AG09309 (cell line): ENCODE results near the gene ZDHHC9.

Experiments used
- DNase-seq: peaks from one replicate; pipeline ENCODE4 v3.0.0-alpha.2; 2010; ENCODE audit warnings: low read depth
- H3K4me3 ChIP-seq: 2 replicates; pipeline ENCODE4 v1.5.1; 2011; ENCODE audit warnings: mild to moderate bottlenecking, low read depth, low read length, moderate library complexity; ENCODE audit not compliant: control insufficient read depth
- TF ChIP-seq, protein P1 (sequence below): IDR thresholded peaks from 2 replicates; pipeline ENCODE4 v1.5.1; 2011; ENCODE audit warnings: mild to moderate bottlenecking, low read depth, low read length, inconsistent platforms; ENCODE audit not compliant: insufficient read depth, control insufficient read depth; ENCODE audit errors: missing control alignments

Gene ZDHHC9

DNA sequence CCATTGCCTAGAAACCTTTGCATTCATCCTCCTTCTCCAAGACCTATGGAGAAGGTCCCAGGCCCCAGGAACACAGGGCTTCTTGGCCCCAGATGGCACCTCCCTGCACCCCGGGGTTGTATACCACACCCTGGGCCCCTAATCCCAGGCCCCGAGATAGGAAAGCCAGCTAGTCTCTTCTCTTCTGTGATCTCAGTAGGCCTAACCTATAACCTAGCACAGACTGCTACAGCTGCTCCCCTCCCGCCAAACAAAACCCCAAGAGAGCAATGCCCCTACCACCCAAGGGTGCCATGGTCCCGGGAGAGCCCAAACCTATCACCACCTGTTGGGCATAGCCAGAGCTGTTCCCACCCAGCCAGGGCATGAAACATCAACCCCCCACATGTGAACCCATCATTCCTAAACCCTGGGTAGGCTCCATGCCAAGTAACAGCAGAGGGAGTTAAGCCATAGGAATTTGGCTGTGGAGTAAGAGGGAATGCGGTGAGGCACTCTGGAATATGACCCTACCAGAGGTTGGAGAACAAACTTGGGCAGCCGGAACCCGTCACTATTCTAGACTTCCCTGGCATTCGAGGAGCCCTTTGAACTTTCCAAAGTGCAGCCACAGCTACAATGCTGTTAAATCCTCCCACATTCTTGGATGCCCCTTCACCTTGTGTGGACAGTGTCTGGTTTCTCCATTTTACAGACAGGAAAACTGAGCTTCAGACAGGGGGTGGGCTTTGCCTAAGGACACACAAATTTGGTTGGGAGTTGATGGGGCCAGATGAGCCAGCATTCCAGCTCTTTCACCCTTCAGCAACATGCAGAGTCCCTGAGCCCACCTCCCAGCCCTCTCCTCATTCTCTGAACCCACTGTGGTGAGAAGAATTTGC is 74.9 kb downstream of the ZDHHC9 start:
- no peak overlapping the region for H3K4me3 ChIP-seq
- TF ChIP-seq, protein P1, sequence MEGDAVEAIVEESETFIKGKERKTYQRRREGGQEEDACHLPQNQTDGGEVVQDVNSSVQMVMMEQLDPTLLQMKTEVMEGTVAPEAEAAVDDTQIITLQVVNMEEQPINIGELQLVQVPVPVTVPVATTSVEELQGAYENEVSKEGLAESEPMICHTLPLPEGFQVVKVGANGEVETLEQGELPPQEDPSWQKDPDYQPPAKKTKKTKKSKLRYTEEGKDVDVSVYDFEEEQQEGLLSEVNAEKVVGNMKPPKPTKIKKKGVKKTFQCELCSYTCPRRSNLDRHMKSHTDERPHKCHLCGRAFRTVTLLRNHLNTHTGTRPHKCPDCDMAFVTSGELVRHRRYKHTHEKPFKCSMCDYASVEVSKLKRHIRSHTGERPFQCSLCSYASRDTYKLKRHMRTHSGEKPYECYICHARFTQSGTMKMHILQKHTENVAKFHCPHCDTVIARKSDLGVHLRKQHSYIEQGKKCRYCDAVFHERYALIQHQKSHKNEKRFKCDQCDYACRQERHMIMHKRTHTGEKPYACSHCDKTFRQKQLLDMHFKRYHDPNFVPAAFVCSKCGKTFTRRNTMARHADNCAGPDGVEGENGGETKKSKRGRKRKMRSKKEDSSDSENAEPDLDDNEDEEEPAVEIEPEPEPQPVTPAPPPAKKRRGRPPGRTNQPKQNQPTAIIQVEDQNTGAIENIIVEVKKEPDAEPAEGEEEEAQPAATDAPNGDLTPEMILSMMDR, result no peak

DNA sequence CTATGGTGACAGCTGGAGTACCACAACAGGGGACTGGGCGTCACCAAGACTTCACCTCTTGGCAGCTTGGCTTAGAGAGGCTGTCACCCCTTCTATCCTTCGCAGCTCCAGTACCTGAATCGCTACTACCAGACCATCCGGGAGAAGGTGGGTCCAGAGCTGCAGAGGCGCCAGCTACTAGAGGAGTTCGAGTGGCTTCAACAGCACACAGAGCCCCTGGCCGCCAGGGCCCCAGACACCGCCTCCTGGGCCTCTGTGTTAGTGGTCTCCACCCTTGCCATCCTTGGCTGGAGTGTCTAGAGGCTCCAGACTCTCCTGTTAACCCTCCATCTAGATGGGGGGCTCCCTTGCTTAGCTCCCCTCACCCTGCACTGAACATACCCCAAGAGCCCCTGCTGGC is 75.5 kb downstream of the ZDHHC9 start:
- TF ChIP-seq, protein P1, result no peak
- DNase-seq, result no peak
- H3K4me3 ChIP-seq, result no peak overlapping the region

More for the DNA sequence above, 74.9 kb downstream of the ZDHHC9 start:
- DNase-seq, result no peak

DNA sequence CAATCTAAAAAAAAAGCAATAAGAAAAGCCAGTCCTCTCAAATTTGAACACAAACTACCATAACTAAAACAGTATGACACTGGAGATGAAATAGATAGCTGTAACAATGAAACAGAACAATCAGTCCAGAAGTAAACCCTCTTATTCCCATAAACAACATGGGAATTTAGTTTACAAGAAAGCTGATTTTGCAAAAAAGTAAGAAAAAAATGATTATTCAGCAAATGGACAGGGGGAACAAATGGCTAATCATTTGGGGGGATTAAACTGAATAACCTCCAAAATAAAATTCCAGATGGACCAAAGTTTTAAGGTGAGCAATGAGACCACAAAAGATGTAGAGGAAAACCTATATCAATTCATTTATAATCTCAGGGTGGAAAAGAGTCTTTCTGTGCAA is 80.0 kb downstream of the ZDHHC9 start:
- TF ChIP-seq, protein P1, result no peak
- no peak for DNase-seq
- no peak overlapping the region for H3K4me3 ChIP-seq

DNA sequence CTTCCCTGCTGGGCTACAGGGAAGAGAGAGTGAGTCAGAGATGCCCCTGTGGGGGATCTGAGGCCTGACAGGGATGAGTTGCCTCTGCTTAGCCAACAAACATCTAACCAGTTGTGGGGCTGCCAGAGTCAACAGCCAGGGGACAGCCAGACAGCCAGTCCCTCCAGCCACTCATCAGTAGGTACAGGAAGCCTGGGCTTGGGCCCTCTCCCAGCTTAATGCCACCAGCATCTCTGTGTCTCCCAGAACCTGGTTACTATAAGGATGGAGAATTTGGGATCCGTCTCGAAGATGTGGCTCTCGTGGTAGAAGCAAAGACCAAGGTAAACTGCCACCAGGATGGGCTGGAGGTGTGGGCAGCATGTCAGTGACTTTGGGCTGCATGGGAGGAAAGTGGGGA is 81.2 kb downstream of the ZDHHC9 start:
- no peak overlapping the region for H3K4me3 ChIP-seq
- TF ChIP-seq, protein P1, result no peak
- no peak for DNase-seq

DNA sequence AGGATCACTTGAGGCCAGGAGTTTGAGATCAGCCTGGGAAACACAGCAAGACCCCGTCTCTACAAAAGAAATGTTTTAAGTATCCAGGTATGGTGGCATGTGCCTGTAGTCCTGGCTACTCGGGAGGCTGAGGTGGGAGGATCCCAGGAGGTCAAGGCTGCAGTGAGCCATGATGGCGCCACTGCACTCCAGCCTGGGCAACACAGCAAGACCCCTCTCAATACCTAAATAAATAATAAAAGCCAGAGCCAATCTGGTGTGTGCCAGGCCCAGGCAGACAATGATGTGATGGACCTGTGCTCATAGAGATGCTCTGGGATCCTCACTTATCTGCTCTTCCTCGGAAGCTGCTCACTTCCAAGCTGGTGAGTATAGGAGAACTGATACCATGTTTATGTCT is 82.1 kb downstream of the ZDHHC9 start:
- no peak overlapping the region for H3K4me3 ChIP-seq
- no peak for DNase-seq
- TF ChIP-seq, protein P1, result no peak

DNA sequence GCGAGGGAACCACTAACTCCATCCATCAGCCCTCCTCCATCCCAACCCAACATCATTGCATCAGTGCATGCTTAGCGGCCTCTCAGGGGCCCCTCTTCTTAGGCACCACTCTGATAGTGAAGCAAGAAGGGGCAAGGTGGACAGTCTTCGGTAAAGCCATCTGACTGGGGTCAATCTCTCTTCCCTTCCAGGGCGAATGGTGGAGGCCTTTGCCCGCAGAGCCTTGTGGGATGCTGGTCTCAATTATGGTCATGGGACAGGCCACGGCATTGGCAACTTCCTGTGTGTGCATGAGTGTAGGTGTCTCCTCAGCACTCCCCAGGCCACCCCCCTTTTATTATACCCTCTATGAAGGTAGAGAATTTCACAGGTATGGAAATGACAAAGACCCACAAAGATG is 82.7 kb downstream of the ZDHHC9 start:
- TF ChIP-seq, protein P1, result no peak
- no peak overlapping the region for H3K4me3 ChIP-seq
- DNase-seq, result no peak
